GM18868 (cell line): Measurements from ENCODE around the gene RAMP3.

Source experiments
- ATAC-seq: cut with Tn5 transposase; IDR thresholded peaks from one replicate; pipeline ENCODE4 v1.9.1; 2021; ENCODE audit warnings: mild to moderate bottlenecking, moderate library complexity; ENCODE audit not compliant: unreplicated experiment

RAMP3 gene

GRCh38 chr7:45178241-45179225 is 20.9 kb downstream of the RAMP3 start:
- ATAC-seq: no peak

GRCh38 chr7:45179666-45180065 is 22.1 kb downstream of the RAMP3 start:
- no peak for ATAC-seq

DNA sequence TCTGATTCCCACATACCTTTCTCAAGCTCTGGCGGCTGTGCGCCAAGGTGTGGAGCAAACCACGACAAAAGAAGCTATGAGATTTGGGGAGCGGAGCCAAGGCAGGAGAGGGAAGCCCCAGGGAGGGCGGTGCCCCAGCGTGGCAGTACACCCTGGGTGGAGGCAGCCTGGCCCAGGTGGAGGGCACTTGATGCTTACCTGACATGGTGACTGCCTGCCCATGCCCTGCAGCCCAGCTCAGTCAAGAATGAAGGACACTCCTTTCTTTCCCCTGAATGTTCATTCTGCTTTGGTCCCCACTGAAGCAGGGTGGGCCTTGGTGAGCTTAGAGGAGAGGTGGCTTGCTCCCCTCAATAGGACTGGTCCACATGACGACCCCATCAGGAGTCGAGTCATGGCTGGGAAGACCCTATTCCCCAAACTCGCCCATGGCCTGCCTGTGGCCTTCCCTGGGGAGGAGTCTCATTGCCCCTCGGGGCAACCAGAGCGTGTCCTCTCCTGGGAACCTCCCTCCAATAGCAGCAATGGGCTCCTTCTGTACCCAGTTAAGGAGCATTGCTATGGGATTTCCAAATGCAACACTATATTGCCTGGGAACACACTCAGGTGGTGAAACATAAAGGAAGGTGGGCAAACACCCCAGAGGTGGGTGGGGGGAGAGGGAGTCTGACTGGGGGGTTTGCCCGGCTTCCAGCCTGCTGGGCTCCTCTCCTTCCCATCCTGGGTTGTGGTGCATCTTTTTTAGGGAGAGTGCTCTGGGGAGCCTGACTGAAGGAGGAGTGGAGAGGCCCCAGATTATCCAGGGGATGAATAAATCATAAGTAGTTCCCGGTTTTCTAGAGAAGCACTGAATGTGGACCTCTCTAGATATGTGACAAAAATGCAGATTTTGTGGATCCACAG is 22.7 kb downstream of the RAMP3 start:
- ATAC-seq: no peak

DNA sequence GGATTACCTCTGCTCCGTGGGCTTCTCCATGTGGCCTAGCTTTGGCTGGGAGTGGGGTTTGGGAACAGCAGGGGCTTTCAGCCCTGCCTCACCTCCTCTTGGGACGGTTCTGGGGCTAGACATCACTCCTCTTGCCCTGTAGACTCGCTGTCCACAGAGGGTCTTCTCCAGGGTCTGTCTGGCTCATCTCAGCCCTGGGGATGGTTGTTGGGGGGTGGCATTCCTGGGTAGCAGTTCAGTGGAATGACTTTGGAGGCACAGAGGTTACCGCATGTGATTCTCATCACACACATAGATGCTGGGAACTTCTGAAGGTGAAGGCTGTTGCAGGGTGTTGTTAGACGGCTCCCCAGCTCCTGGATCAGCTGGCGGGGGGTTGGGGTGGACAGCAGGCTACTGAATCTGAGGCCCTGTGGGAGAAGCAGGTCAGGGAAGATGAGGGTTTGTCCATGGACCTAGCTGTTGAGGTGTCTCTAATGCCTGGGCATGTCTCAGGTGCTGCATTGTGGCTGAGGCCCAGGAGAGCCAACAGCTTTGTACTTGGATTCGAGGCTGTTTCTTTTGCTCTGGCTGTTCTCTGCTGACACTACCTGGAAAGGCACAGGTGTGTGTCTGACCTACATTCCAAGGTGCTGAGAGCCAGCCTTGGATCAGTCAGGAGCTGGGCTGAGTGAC is 23.8 kb downstream of the RAMP3 start:
- ATAC-seq: no peak

GRCh38 chr7:45181991-45182855 is 24.6 kb downstream of the RAMP3 start:
- ATAC-seq: no peak

GRCh38 chr7:45182856-45183710 is 25.5 kb downstream of the RAMP3 start:
- ATAC-seq: no peak

DNA sequence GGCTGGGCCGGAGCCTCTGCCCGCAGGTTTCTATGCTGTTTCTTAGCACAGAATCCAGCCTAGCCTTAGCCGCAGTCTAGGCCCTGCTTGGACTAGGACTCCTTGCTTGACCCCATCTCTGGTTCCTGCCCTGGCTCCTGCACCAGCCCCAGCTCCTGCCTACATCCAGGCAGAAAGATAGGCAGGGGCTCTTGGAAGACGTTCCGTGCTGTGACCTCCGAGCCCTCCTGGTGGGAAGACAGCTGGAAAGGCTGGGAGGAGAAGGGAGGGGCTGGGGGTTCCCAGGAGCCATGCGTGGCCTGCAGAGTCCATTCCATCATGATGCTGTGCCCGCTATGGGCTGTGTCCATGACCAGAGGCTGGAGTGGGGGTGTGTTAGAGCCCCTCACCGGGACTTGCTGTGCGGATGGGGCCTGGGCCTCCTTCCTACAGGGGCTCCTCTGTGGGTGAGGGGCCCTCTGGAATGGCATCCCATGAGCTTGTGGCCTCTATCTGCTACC is 26.2 kb downstream of the RAMP3 start:
- no peak for ATAC-seq

GRCh38 chr7:45184326-45185027 is 26.9 kb downstream of the RAMP3 start:
- ATAC-seq: no peak

- no peak for ATAC-seq
Observed at GRCh38 chr7:45185028-45185863, 27.7 kb downstream of the RAMP3 start.

DNA sequence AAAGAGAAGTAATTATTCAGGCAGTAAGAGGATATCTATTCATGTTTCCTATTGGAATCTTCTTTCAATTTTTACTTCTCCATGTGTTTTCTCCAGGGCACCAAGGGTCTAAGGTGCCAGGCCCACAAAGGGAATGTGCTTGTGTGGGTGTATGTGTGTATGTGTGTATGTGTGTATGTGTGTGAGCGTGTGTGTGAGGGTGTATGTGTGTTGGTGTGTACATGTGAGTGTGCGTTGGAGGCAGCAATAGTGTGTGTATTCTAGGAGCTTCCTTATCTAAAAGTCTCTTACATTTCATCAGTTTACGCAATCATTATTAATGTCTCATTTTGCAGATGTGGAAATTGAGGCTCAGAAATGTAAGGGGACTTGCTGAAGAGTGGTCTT is 28.3 kb downstream of the RAMP3 start:
- ATAC-seq: no peak

GRCh38 chr7:45186261-45186813 is 28.7 kb downstream of the RAMP3 start:
- ATAC-seq: no peak

GRCh38 chr7:45187089-45187945 is 29.7 kb downstream of the RAMP3 start:
- ATAC-seq: no peak

- ATAC-seq: no peak
Observed at GRCh38 chr7:45187946-45188411, 30.4 kb downstream of the RAMP3 start.

DNA sequence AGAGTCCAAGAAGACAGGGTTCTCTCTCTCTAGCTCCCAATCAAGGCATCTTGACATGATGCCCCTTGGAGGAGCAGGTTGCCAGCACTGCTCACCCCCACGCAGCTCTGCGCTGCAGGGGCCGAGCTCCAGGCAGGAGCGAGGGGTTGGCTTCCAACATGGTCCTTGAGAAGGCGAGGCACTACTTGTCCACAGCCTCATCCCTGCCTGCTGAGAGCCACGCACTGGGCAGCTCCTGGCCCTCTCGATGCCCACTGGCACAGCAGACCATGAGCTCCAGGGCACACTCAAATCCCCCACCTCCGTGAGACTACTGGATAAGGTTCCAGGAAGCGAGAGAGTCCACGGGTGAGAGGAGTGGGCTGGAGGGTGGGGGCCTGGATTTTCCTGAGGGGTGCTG is 31.1 kb downstream of the RAMP3 start:
- no peak for ATAC-seq

DNA sequence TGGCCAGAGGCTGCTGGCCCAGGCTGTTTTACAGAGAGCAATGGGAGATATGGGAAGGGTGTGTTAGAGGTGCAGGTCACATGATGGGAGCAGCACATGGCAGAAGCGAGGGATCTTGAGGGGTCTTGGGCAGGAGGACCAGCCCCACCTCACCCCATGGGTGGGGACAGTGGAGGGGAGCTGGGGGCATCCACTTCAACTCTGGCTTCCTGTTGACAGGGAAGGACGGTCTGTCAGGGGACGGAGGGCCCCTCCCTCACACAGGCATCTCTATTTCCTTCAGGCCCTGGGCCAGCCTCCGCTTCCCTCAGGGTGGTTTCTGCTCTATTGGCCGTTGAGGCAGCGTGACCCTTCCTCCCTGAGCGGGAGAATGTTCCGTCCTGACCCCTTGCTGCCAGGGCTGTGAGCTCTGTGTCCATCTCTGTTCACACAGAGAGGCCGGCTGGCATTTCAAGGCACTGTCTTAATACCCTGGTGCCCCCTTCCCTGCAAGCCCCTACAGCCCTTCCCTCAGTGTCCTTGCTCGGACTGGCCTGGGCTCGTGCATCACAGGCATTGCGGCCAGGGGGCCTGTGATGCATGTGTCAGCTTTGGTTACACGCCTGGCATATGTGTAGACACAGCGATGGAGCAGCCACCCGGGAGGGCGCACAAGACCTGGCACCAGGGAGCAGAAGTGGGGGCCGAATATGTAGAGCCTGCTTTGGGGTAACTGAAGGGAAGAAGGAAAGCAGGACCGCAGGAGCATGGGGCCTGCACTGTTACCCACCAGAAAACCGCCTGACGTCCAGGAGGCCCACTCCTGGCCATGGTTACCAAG is 31.8 kb downstream of the RAMP3 start:
- ATAC-seq: no peak
